HS-27A (cell line): ENCODE measurements around the gene OIT3.

Source experiments
- DNase-seq: peaks from one replicate; pipeline ENCODE4 v3.0.0-alpha.2; 2012; ENCODE audit warnings: low read depth, missing footprints

The OIT3 gene

GRCh38 chr10:72893136-72893798 lies at the start of gene OIT3:
TSS of gene OIT3 (plus strand) at chr10:72893739. CDS start at chr10:72893799, 60 bp downstream.
- no peak for DNase-seq

GRCh38 chr10:72846238-72846637 lies 47.3 kb upstream of the OIT3 start:
- DNase-seq = no peak

GRCh38 chr10:72847681-72848080 lies 45.9 kb upstream of the OIT3 start:
- DNase-seq = no peak

GRCh38 chr10:72850861-72851260 lies 42.7 kb upstream of the OIT3 start:
- DNase-seq = no peak

- no peak for DNase-seq
Observed at GRCh38 chr10:72851509-72851908, 42.0 kb upstream of the OIT3 start.

- DNase-seq = no peak
Observed at GRCh38 chr10:72852508-72852907, 41.0 kb upstream of the OIT3 start.

- DNase-seq = no peak
Observed at GRCh38 chr10:72855129-72855528, 38.4 kb upstream of the OIT3 start.

- DNase-seq = no peak
Observed at GRCh38 chr10:72855790-72856189, 37.7 kb upstream of the OIT3 start.

GRCh38 chr10:72858067-72858466 lies 35.5 kb upstream of the OIT3 start:
- no peak for DNase-seq

- no peak for DNase-seq
Observed at GRCh38 chr10:72862957-72863356, 30.6 kb upstream of the OIT3 start.

- DNase-seq = no peak
Observed at GRCh38 chr10:72875250-72876055, 18.1 kb upstream of the OIT3 start.

GRCh38 chr10:72879245-72879644 lies 14.3 kb upstream of the OIT3 start:
- DNase-seq = no peak

- DNase-seq = no peak
Observed at GRCh38 chr10:72881291-72881690, 12.2 kb upstream of the OIT3 start.

GRCh38 chr10:72883861-72884260 lies 9.7 kb upstream of the OIT3 start:
- DNase-seq = no peak

- DNase-seq = no peak
Observed at GRCh38 chr10:72885953-72886352, 7.6 kb upstream of the OIT3 start.

- no peak for DNase-seq
Observed at GRCh38 chr10:72886621-72887020, 6.9 kb upstream of the OIT3 start.

- no peak for DNase-seq
Observed at GRCh38 chr10:72887043-72887442, 6.5 kb upstream of the OIT3 start.

GRCh38 chr10:72888151-72888638 lies 5.3 kb upstream of the OIT3 start:
- DNase-seq = no peak

GRCh38 chr10:72889391-72889831 lies 4.1 kb upstream of the OIT3 start:
- no peak for DNase-seq

- no peak for DNase-seq
Observed at GRCh38 chr10:72890086-72890485, 3.5 kb upstream of the OIT3 start.

GRCh38 chr10:72895236-72895850 lies 1.8 kb downstream of the OIT3 start:
- DNase-seq = no peak

GRCh38 chr10:72898616-72899015 lies 5.1 kb downstream of the OIT3 start:
- DNase-seq = no peak

GRCh38 chr10:72899545-72899944 lies 6.0 kb downstream of the OIT3 start:
- no peak for DNase-seq
